ENCODE results near the gene TMEM236.

Gene TMEM236

GRCh38 chr10:17756557-17757217, 4.7 kb downstream of the TMEM236 start:
- DNase-seq (ENCODE audit: low read depth): peak; percentile 76
- TF ChIP-seq CTCF (IDR thresholded peaks at IDR 0.05; ENCODE audit: insufficient read depth, low read depth, low read length, missing control alignments): no peak
- H3K4me3 ChIP-seq (ENCODE audit: low read depth, low read length): no peak overlapping the region; the same call in 1 of the 2 replicates

- DNase-seq (ENCODE audit: low read depth): no peak
- H3K4me3 ChIP-seq (ENCODE audit: low read depth, low read length): no peak overlapping the region
- TF ChIP-seq CTCF (IDR thresholded peaks at IDR 0.05; ENCODE audit: insufficient read depth, low read depth, low read length, missing control alignments): no peak
These were observed 6.2 kb downstream of the TMEM236 start for GRCh38 chr10:17758200-17758599.

GRCh38 chr10:17758896-17759295, 6.9 kb downstream of the TMEM236 start:
- no peak for DNase-seq (ENCODE audit: low read depth)
- no peak for TF ChIP-seq CTCF (IDR thresholded peaks at IDR 0.05; ENCODE audit: insufficient read depth, low read depth, low read length, missing control alignments)
- no peak overlapping the region for H3K4me3 ChIP-seq (ENCODE audit: low read depth, low read length)

- TF ChIP-seq CTCF (IDR thresholded peaks at IDR 0.05; ENCODE audit: insufficient read depth, low read depth, low read length, missing control alignments): no peak
- H3K4me3 ChIP-seq (ENCODE audit: low read depth, low read length): no peak overlapping the region
- no peak for DNase-seq (ENCODE audit: low read depth)
These were observed 12.1 kb downstream of the TMEM236 start for GRCh38 chr10:17764142-17764541.

- H3K4me3 ChIP-seq (ENCODE audit: low read depth, low read length): no peak overlapping the region
- TF ChIP-seq CTCF (IDR thresholded peaks at IDR 0.05; ENCODE audit: insufficient read depth, low read depth, low read length, missing control alignments): no peak
- DNase-seq (ENCODE audit: low read depth): no peak
These were observed 13.6 kb downstream of the TMEM236 start for GRCh38 chr10:17765602-17766001.

- DNase-seq (ENCODE audit: low read depth): no peak
- no peak for TF ChIP-seq CTCF (IDR thresholded peaks at IDR 0.05; ENCODE audit: insufficient read depth, low read depth, low read length, missing control alignments)
- no peak overlapping the region for H3K4me3 ChIP-seq (ENCODE audit: low read depth, low read length)
These were observed 14.7 kb downstream of the TMEM236 start for GRCh38 chr10:17766731-17767130.

GRCh38 chr10:17768496-17768895, 16.5 kb downstream of the TMEM236 start:
- no peak overlapping the region for H3K4me3 ChIP-seq (ENCODE audit: low read depth, low read length)
- DNase-seq (ENCODE audit: low read depth): no peak
- TF ChIP-seq CTCF (IDR thresholded peaks at IDR 0.05; ENCODE audit: insufficient read depth, low read depth, low read length, missing control alignments): no peak

All from GM12865 (cell line).